Measurements from ENCODE around the gene CCNI.

GRCh38 chr4:77002321-77003107 is 73.3 kb downstream of the CCNI start:
- TF ChIP-seq CTCF (IDR thresholded peaks at IDR 0.05), result no peak
- no peak for TF ChIP-seq POLR2A (IDR thresholded peaks at IDR 0.05)
